Activated naive CD4-positive, alpha-beta T cell treated with anti-CD3 and anti-CD28 coated beads, Interleukin-2, amount 50 U/mL, for 72 hours (primary cell): ENCODE data around the gene GDPD5. TPM values are rescaled to one million over a fixed set of nuclear protein-coding genes. Genes with fewer than 3 reads are reported as not detected.

Experiments
- ATAC-seq, 2 donors: fragments of 150-1000 bp; cut with Tn5 transposase; 2 replicates each; pipeline ENCODE4 v1.10.0; 2021; ENCODE audit warnings: mild to moderate bottlenecking in 2 of 2, moderate library complexity in 2 of 2
- DNase-seq, 2 donors: peaks; one replicate each; pipeline ENCODE4 v3.0.0; 2021 to 2022; ENCODE audit warnings: low spot score in 2 of 2
- H3K27ac Mint-ChIP-seq, 2 donors: one replicate each; pipeline ENCODE4 v1.8.0; 2022; ENCODE audit warnings: mild to moderate bottlenecking in 2 of 2, mixed read lengths in 2 of 2
- H3K36me3 Mint-ChIP-seq, 2 donors: one replicate each; pipeline ENCODE4 v1.8.0; 2022; ENCODE audit warnings: mixed read lengths in 2 of 2
- H3K9me3 Mint-ChIP-seq, 2 donors: one replicate each; pipeline ENCODE4 v1.8.0; 2022; ENCODE audit warnings: mixed read lengths in 2 of 2
- total RNA-seq, 2 donors: library from RNA; stranded (reverse); gene quantifications; one replicate each; pipeline ENCODE4 v1.2.3, GENCODE V29; 2022

The GDPD5 gene
- total RNA-seq, 2 donors from 2014 or later, result 13.4 to 22.7 TPM

DNA sequence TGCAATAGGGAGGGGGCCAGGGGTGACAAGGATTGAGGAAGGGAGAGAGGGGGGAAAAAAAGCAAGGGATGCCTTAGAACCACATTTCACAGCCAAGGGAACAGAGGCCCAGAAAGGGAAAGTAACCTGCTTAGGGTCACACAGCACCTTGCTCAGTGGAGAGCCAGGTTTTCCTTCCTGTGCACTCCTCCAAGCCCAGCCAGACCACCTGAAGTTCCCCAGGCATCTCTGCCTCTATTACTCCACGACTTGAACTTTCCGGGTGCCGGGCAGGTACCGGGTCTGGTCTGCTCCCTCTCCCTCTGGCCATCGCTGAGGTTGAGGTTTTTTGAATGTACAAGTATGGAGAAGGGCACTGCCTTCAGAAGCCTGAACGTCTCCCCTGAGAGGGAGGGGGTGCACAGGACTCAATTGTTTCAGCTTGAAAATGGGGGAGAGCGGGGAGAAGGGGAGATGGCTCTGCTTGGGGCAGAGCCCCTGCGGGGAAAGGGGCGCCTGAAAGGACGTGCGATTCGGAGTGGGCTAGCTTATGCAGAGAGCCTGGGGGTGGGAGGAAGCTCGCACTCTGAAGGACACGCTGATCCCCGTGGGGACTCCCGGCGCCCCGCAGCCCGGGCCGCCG lies 35.8 kb upstream of the GDPD5 start:
- DNase-seq, result no peak
- peak overlapping the region; percentile 93 to 95 for H3K27ac Mint-ChIP-seq
- ATAC-seq, result peak; percentile 18 to 35
- no peaks in the 10 kb centered on the region for H3K9me3 Mint-ChIP-seq
- H3K36me3 Mint-ChIP-seq, result peaks cover 0 to 8% of the 10 kb centered on the region in 2 donors

DNA sequence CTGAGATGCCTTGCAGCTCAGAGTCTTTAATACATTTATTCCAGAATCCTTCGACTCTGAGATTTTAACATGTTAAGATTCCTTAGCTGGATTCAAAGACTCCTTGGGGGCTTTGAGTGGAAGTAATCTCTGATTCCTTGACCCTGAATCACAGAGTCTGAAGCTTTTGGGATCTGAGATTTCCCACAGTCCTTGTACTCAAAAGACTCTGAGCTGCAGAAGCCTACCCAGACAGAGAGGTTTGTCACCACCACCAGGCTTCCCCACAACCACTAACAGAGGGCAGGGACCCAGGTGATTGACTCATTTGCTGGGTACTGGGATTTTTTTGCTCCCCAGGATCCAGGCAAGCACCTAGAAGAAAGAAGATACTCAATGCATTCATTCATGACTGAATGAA lies 34.9 kb upstream of the GDPD5 start:
- DNase-seq (no peak), ATAC-seq (no peak)
- Mint-ChIP-seq H3K27ac (peak overlapping the region in 1 of 2 donors; percentile 93), H3K9me3 (no peaks in the 10 kb centered on the region), H3K36me3 (peaks cover 0 to 8% of the 10 kb centered on the region in 2 donors)

DNA sequence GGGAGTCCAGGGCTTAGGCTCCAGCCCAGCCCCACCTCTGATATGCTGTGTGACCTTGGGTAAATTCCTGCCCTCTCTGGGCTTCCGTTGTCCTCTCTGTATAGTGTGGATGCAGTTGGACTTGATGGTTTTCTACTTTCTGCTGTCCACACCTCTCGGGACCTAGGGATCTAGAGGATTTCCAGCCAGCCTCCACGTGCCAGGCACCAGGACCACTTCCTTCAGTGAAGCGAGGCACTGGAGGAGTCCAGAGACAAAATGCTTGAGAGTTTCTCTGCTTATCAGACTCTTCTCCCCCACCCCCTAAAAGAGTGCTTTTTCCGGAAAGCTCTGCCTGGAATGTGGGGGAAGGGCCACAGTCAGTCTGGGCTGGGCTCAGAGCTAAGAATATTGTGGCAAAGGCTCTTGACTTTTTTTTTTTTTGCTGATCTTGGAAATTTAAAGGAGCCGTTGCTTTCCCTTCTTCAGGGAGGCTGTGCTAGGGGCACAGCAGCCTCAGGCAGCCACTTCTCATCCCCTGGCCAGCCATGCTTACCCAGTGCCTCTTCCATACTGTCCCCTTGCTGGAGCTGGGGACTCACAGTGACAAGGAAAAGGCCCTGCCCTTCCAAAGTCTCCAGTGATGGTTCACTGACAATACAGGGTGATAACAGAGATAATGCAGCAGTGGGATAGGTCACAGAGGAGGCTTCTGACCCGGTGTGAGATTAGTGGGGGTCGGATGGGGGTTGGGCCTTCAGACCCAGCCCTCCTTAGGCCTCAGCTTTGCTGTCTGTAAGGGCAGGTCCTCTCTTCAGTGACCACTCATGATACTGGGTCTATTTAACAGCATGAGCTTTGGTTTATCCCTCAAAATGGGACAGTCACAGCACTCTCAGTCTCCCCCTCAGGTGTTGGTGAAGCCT lies 33.5 kb upstream of the GDPD5 start:
- DNase-seq, result no peak
- peak overlapping the region; percentile 25 to 29 for H3K27ac Mint-ChIP-seq
- H3K36me3 Mint-ChIP-seq, result peaks cover 0 to 8% of the 10 kb centered on the region in 2 donors
- no peaks in the 10 kb centered on the region for H3K9me3 Mint-ChIP-seq
- no peak for ATAC-seq

DNA sequence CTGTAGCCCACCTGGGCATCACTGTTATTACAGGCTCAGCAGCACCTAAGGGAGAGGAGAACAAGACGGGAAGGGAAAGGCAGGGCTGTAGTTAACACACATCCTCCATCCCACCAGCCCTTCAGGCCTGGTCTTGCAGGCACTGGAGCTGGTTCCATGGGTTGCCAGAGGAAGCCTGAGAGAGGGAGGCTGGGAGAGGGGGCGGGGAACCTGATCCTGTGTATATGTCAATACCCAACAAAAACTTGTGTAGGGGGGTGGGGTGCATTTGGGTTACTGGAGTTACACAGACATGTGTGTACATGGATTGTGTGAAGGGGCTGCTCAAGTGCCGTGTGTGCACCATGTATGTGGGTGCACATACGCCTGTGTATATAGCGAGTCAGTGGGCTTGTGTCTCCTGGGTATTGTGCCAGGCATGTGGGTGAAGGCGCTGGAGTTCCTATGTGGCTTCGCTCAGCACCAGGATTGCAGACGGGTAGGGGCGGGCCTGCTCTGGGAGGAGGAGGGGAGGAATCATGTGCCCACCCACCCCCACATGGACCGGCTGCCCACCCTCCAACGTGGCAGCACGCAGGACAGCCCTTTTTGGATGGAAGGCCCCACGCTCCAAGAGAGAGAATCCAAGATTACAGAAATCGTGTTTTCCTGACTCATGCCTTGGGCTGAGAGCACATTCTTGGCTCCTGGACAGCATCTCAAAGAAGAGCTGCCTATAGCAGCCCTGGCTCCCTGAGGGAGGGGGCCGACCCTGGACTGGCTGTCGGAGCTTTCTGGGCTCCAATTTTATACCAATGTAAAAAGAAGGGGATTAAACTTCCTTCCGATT lies 32.1 kb upstream of the GDPD5 start:
- ATAC-seq (no peak), DNase-seq (no peak)
- H3K27ac Mint-ChIP-seq, result no peak overlapping the region
- H3K36me3 Mint-ChIP-seq, result peaks cover 0 to 6% of the 10 kb centered on the region in 2 donors
- no peaks in the 10 kb centered on the region for H3K9me3 Mint-ChIP-seq

DNA sequence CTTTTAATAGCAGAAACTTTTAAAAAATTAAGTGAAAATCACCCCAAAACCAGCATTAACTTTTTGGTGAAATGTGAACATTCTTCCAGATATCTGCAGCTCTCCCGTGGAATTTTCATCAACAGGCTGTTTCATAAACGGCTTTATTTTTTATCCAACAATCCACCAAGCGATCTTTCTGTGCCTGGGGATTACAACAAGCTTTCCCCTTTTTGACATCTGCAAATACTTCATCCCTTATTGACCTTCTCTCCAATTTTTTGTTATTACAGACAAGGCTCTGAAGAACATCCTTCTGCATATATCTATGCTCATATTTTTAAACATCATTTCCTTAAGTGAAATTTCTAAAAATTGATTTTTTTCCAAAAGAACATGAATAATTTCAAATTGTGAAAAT lies 30.5 kb upstream of the GDPD5 start:
- DNase-seq (no peak), ATAC-seq (no peak)

DNA sequence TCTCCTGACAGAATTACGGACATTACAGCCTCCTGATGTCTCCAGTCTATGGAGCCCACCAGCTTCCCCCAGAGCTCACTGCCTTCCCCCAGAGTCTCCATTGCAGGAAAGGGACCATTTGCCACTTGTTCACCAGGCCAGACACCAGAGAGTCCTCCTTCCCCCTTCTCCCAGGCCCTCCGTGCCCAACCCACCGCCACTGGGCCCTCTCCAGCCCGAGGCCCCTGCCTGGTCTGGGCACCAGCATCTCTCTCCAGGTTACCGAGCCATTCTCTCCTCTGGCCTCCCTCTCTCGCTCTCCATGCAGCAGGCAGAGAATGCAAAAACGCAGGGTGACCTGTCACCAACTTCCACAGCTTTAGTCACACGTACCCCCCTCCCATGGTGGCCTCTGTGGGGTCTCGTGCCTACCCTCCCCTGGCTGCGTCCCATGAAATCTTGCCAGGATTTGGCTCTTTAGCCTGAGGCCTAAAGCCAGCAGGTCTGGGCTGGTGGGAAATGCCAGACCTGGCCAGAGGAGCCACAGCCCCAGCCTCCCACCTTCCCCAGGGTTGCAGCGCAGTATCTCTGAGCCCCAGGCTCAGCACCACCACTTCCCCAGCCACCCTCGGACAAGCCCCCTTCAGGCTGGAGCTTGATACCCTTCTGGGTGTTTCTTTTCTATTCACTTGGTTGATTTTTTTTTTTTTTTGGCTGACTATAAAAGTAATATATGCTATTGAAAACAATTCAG lies 29.5 kb upstream of the GDPD5 start:
- Mint-ChIP-seq H3K36me3 (no peaks in the 10 kb centered on the region), H3K9me3 (no peaks in the 10 kb centered on the region), H3K27ac (peak overlapping the region in 1 of 2 donors; percentile 47)
- DNase-seq (no peak), ATAC-seq (no peak)

More for the DNA sequence above, 30.5 kb upstream of the GDPD5 start:
- Mint-ChIP-seq H3K27ac (no peak overlapping the region), H3K36me3 (no peaks in the 10 kb centered on the region), H3K9me3 (no peaks in the 10 kb centered on the region)

DNA sequence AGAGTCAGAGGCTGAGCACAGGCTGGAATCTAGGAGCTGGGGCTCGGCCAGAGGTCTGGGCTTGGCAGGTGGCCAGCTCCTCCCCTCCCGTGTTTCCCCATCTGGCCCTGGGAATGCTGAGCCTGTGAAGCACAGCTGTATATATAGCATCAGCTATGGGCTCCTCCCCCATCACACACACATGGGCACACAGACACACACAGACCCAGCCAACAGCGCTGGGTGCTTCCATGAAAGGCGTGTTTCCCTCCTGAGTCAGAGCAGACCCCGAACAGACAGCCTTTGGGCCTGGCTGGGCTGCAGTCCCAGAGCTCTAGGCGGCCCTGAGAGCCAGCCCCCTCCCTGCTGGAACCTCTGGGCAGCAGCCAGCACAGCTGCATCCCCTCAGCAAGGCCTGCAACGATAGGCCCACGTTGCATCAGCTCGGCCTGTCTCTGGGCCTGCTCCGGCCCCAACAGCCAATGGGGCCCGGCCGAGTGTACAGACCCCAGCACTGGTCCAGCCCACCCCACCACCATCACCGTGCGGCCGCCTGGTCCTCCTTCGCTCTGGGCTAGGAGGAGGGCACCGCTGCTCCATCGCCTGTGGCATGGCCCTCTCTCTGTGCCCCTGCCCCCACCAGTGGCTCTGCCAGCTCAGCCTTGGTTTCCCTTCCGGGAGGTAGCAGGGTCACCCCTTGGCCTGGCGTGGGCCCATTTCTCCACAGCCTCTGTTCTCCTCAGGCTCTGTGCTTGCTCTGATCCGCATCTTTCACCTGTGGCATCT lies 28.7 kb upstream of the GDPD5 start:
- no peak for ATAC-seq
- no peaks in the 10 kb centered on the region for H3K36me3 Mint-ChIP-seq
- no peaks in the 10 kb centered on the region for H3K9me3 Mint-ChIP-seq
- DNase-seq, result no peak
- peak overlapping the region in 1 of 2 donors; percentile 47 for H3K27ac Mint-ChIP-seq

DNA sequence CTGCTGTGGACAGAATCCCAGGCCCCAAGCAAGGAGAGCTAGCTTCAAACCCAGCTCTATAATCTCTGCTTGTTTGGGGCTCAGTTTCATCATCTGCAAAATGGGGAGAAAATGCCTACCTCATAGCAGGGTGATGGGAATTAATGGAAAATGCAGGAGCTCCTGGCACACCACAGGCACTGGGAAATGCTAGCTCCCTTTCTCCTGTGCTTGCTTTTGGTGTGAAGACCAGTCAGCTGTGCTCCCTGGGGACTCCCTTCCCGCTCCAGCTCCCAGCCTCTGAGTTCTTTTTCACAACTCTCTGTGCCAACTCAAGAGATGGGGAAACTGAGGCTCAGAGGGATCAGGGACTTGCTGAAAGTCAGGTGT lies 28.1 kb upstream of the GDPD5 start:
- Mint-ChIP-seq H3K9me3 (no peaks in the 10 kb centered on the region), H3K27ac (no peak overlapping the region), H3K36me3 (no peaks in the 10 kb centered on the region)
- DNase-seq (no peak), ATAC-seq (no peak)

DNA sequence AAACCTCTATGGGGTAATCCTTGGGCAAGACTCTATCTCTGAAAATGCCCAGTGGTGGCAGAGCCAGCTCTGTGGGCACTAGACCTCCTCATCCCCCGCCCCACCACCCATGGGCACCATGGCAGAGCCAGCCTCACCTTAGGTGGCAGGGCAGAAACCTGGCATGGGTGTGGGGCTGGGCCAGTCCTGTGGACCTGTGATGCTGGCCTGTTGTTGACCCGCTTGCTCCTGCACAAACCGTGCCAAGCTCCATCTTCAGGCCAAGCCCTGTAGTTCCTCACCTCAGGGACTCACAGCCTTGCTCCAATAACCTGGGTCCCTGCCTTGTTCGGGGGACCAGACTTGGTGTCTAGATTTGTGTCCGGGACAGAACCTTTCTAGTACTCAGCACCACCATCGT lies 27.4 kb upstream of the GDPD5 start:
- ATAC-seq, result no peak

DNA sequence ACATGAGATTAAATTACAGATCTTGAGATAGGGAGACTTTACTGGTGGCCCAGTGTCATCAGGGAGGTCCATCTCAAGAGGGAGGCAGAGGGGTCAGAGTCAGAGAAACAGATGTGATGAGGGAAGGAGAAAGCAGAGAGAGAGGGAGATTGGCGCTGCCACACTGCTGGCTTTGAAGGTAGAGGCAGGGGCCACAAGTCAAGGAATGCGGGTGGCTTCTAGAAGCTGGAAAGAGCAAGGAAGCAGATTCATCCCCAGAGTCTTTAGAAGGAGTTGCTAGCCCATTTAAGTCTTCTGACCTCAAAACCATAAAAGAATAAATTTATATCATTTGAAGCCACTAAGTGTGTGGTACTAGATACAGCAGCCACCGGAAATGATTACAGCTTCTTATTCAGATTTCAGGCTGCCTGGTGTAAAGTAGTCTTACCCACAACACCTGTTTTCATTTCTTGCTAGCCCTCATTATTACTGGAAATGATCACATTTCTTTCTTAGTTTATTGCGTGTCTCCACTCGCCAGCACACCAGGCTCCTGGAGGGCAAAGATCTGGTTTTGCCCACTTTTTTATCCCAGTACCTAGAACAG lies 23.7 kb upstream of the GDPD5 start:
- DNase-seq (no peak), ATAC-seq (peak; percentile 49 to 84)
- H3K27ac Mint-ChIP-seq, result peak overlapping the region in 1 of 2 donors; percentile 89
- H3K9me3 Mint-ChIP-seq, result no peaks in the 10 kb centered on the region
- H3K36me3 Mint-ChIP-seq, result no peaks in the 10 kb centered on the region

More for the DNA sequence above, 27.4 kb upstream of the GDPD5 start:
- Mint-ChIP-seq H3K36me3 (no peaks in the 10 kb centered on the region), H3K27ac (no peak overlapping the region), H3K9me3 (no peaks in the 10 kb centered on the region)
- DNase-seq, result no peak

DNA sequence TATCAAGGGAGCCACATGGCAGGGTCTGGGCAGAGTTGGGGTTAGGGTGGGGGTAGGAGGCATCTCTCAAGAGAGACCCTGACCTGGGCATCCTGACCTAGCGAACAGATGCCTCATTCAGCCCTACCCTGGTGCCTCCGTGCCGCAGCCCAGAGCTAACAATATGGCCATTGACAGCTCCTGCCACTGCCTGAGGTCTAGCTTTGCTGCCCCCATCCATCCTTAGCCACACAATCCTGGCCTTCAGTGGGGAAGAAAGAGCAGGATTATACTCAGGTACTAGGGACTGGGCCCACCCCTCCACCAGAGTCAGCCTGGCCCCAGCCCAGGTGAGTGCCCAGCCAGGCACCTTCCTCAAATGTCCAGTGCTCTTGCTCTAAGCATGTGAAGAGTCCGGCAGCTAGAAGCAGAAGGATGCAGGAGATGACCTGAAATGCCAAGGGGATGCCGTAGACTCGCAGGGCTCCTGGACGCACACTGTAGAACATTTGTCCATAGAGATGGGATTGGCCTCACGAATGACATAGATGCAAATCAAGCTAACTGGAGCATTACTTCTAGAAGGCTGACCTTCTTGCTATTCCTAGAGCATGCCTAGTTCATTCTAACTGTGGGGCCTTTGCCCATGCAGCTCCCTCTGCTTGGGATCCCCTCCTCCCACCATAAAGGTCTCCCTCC lies 23.0 kb upstream of the GDPD5 start:
- Mint-ChIP-seq H3K9me3 (no peaks in the 10 kb centered on the region), H3K27ac (no peak overlapping the region), H3K36me3 (no peaks in the 10 kb centered on the region)
- DNase-seq (no peak), ATAC-seq (no peak)

DNA sequence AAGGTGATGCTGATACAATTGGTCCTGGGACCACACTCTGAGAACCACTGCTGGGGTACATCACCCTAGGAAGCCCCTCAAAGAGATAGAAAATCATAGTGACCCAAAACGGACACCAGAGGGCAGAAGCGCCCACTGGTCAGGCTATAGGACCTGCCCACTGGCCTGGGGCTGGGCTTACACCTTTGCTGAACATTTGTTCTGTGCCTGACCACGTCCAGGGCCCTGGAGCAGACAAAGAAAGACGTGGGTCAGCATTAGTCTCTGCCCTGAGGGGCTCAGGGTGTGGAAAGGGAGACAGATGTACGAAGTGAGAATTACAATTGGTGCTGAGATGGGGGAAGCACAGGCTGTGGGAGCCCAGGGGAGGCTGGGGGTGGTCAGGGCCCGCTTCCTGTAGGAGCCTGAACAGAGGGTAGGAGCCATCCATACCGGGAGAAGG lies 21.9 kb upstream of the GDPD5 start:
- Mint-ChIP-seq H3K9me3 (no peaks in the 10 kb centered on the region), H3K27ac (peak overlapping the region; percentile 40 to 60), H3K36me3 (no peaks in the 10 kb centered on the region)
- DNase-seq (peak in 1 of 2 donors; percentile 46), ATAC-seq (peak; percentile 54 to 85)

DNA sequence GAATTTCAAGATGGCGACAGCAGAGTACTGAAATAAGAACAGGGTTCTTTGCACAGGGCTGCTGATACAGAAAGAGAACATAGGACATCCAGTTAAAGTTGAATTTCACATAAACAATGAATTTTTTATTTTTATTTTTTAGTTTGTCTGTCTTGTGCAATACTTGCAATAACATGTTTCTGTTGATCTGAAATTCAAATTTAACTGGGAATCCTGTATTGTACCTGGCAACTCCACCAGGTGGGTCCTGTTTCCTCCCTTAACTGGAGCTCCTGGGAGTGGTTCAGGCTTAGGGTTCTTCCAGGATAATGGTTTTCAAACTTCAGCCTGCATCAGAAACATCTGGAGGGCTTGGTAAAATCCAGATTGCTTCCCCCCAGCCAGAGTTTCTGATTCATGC lies 21.4 kb upstream of the GDPD5 start:
- DNase-seq (no peak), ATAC-seq (no peak)
- no peaks in the 10 kb centered on the region for H3K36me3 Mint-ChIP-seq
- H3K9me3 Mint-ChIP-seq, result no peaks in the 10 kb centered on the region
- peak overlapping the region in 1 of 2 donors; percentile 40 for H3K27ac Mint-ChIP-seq

DNA sequence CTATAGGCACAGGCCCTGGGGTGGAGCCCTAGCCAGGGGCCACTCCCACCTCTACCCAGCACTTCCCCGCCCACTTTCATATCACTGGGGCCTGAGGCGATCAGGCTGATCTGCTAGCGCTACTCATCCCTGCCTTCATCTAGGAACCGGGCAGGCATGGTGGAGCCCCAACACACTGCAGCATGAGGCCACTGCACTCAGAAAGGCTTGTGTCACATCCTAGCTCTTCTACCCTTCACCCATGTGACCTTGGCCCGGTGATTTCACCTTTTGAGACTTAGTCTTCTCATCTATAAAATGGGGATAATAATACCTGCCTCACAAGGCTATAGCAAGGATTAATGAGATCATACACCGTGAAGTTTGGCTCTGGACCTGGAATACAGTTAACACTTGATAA lies 18.1 kb upstream of the GDPD5 start:
- Mint-ChIP-seq H3K27ac (no peak overlapping the region), H3K36me3 (no peaks in the 10 kb centered on the region), H3K9me3 (no peaks in the 10 kb centered on the region)
- ATAC-seq, result peak in 1 of 2 donors; percentile 47
- DNase-seq, result no peak

DNA sequence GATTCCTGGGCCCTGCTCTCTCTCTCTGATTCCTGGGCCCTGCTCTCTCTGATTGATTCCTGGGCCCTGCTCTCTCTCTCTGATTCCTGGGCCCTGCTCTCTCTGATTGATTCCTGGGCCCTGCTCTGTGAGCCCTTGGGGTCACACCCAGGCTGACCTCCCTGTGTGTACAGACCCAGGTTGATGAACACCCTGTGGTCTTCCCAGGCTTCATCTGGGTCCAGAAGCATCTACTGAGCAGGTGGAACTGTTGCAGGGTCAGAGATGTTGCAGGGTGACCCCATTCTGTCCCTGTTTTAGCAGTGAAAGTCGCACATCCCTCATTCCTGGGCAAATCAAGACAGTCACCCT lies 16.3 kb upstream of the GDPD5 start:
- no peak for ATAC-seq
- no peak for DNase-seq
- no peaks in the 10 kb centered on the region for H3K9me3 Mint-ChIP-seq
- H3K27ac Mint-ChIP-seq, result no peak overlapping the region
- no peaks in the 10 kb centered on the region for H3K36me3 Mint-ChIP-seq
